Activated CD8-positive, alpha-beta memory T cell treated with anti-CD3 and anti-CD28 coated beads for 24 hours (primary cell): ENCODE data around the gene RNF26.

Experiments
- DNase-seq: peaks from one replicate; pipeline ENCODE4 v3.0.0-alpha.2; 2020

Gene RNF26

GRCh38 chr11:119355091-119355843 is 20.9 kb downstream of the RNF26 start:
- no peak for DNase-seq

DNA sequence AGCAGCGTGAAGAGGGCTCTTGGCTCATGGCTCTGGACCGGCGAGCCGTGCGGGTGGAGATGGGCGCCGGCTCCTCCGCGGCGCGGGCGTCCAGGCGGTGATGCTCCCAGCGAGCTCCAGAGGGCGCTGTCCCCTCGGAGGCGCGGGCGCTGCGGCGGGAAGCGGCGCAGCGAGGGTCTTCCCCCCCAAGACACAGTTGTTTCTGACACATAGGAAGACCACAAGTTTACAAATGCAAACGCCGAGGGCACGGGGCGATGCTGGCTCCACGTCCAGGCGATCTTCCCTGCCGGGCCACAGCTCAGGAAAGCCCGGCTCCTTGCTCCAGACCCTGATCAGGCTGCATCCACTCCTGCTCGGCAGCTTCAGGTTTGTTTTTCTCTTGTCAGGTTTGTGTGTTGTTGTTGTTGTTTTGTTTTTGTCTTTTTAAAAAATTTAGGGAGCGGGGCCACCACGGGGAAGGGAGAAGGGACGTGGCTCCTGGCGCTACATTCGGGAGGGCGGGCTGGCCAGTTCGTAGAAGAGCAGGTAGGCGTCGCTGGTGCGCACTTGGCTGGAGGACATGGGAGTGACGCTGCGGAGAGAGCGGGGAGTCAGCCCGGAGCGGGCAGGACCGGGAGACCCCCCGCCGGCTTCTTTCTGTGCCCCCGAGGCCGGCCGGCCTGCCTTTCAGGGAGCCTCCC is 22.2 kb downstream of the RNF26 start:
- DNase-seq = peak; percentile 88

DNA sequence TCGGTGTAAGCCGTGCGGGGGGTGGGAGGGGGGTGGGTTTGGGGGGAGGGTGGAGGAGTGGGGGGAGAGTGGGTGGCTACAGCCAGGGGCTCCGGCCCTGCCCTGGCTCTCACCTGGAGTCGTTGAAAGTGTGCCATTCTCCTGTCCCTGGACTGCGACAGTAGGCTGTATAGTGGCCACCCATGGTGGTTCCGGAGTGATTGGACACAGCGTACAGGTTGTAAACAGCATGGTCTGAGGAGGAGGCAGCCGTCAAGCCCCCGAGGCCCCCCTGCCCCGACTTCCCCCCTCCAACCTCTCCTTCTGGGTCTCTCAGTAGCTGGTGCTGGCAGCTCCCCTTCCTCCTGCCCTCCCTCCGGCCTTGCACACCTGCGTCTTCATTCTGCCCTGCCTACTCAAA is 22.7 kb downstream of the RNF26 start:
- DNase-seq = no peak

DNA sequence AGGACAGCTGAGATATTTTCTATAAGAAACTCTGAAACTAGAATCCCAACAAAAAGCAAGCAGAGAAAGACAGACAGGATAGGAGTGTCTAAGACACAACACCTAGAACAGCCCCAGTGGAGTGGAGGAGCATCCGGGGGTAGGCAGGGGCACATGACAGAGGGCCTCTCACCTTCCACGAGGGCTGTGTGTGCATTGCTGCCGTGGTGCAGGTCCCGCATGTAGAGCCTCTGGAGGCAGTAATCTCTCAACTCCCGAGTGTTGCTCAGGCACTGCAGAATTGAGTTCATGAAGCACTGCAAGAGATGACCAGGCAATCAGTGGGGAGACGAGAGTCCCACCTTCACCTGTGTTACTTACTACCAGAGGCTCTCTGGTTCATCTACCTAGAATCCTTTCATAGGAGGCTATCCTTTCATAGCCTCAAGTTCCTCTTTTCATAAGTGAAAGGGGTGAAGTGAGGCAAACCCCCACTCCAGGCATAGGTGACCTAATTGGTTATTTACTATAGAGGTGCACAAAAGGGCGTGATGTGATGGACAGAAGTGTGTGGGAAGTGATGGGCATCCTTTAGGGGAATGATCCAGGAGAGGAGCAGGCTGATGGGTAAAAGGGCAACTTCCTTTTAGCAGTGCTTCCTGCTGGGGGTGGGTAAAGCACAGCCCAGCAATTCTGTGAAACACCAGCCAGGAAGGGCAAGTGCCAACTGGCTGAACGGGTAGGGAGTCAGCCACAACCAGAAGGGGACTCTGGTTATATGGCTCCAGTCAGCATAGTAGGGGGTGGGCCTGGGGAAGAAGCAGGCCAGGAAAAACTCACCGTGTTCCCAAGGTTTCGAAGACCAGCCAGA is 25.3 kb downstream of the RNF26 start:
- DNase-seq = no peak

- no peak for DNase-seq
Observed at GRCh38 chr11:119361056-119361787, 26.9 kb downstream of the RNF26 start.

DNA sequence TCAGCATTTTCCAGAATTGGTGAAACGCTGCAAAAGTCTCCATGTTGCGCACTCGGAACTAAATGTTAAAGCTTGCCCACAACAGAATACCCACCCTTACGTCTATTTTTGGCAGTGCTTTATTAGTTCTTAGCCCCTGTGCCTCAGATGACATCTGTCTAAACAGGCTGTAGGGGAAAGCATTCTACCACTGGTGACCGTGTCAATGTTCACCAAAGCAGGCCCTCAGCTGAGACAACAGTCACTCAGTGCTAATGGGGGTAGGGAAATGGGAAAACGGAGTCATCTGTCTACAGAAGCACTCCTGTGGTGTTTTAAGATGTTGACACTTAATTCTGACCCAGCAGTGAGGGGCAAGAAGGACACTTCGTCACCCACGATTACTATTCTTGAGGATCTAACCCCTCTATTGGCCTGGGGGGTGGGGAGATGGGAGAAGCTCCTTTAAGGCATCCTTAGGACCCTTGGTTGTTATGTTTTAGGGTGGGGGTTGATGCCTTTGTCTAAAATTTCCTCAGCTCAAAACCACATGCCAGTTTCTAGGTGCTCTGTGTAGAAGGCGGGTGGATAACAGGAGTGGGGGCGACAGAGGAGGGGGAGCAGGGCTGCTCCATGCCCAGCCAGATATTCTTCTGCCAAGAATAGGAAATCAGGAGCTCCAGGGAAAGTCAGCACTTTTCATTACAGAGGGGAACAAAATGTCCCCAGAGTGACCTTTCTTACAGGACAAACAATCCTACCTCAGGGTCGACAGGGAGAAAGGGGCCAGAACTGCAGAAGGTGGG is 27.8 kb downstream of the RNF26 start:
- no peak for DNase-seq

DNA sequence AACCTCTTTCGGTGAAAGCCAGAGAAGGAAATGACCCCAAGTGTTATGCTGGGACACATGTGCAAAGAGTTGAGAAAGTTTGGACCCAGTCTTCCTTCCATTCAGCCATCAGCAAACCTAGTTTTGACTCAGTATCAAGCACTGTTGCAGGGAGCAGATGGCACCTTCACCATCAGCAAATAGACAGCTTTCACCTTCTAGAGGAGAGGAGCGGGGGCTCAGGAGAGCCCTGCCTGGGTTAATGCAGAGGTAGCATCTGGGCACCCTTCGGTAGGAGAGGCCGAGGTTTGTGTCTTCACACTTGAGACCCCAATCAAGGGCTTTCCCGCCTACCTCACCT is 28.4 kb downstream of the RNF26 start:
- no peak for DNase-seq

DNA sequence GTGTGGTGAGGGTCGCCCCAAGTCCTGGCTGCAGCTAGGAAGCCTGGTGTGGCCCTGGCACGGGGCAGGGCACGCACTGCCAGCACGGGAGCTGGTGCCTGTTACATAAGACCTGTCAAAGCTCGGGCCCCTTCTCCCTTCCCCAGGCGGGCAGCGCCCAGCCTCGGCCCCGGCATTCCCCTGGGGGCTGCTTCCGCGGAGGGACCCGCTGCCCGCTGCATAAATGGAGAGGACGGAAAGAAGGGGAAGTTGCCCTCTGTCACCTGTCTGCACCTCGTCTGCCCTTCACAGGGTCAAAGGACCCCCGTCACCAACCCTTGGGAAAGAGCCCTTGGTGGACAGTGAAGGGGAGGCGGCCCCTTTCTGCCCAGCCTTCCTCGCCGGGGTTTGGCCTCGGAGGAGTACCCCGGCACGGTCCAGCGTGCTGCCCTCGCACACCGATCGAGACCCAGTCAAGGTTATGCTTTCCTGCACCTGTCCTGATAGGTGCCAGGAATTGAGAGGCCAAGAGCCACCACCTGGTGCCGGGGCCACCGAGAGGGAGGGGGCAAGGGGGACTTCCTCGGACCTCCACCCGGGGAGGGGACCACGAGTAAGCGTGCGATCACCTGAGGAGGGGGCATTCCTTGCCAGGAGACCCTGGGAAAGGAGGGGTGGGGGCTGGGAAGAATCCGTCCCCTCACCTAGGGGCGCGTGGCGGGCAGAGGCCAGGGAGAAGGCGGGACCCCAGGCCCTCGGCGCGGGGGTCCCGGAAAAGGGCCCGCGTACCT is 28.9 kb downstream of the RNF26 start:
- no peak for DNase-seq

DNA sequence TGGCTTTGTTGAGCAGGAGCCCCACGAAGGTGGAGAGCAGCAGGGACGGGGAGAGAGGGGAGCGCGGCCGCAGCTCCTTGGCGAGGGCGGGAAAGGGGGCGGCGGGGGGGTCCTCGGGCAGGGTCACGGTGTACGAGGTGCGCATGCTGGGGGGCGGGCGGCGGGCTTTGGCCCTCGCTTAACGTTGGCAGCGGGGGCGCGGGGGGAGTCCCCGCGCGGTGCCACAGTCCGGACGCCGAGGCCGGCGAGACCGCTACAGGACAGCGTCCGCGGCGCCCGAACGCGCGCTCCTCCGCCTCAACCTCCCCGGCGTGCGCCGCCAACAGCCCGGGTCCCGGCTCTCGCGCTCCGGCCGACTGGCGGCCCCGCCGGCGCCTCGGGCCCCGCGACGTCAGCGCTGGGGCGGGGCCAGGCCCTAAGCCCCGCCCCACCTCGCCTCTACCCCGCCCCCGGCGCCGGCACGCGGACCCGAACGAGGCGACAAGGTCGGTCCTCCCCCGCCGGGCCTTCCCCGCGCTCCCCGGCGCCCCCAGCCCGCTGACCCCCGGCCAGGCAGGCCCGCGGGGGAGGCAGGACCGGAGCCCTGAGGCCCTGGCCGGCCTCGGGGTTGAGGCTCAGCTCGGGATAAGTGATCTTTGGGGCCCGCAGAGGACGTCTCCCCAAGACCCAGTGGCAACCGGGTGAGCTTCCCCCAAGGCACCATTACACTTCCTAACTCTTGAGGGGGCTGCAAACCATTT is 29.7 kb downstream of the RNF26 start:
- DNase-seq = peak; percentile 84

DNA sequence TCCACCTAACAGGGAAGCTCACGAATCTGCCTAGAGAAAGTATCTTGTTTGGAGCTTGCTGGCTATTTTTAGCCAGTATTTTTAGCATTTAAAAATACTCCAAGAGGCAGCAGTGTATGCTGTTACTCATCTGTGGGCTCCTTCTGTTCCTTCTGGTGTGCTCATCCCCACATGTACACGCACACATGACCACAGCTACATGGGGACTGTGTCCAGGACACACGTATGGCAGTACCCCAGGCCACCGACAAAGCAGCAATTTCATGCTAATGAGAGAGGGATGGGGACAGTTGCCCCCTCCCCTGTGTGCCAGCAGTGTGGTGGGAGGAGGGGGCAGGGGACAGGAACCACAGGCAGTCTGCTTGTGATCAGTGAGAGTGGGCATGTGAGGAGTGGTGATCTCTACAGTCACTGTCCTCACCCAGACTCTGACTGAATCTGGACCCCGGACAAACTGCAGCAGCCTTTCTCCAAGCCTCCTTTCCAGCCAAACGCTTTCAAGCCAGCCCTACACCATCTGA is 30.8 kb downstream of the RNF26 start:
- no peak for DNase-seq

DNA sequence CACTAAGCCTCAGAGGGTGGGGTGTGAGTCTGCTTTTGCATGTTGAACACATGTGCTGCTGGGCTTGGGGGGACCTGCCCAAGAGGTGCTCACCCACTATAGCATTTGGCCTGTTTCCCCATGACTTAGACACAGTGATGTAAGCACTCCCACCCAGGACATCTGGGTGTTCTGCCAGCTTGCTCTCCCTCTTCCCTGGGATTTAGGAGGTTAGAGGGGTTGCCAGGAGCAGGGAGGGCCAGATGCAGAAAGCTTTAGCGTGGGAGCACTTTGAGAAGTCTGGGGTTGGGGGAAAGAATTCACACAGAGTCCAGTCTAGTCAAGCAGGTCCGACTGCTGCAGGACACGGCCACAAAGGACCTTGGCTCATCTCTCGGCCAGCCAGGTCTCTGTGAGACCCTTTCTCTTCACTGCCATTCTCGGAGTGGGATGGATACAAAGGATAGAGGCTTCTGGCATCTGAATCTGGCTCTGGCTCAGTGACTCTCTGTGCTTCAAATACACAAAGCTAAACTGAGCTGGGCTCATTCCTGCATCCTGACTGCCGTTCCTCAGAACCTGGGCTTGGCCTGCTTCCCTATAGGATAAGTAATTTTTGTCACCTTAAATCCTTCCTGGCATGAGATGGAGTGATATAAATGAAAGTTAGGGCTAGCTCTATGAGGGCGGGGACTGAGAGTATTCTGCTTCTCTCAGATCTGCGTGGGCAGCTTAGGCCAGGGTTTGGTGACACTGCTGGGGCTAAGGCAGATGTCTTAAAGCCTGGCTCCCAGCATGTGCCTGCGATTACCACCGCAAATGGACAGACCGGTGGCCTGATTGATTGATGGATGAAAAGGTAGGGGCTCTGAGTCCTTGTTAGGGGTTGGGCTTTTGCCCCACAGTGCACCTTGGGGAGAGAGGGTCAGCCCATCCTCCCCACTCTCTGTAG is 32.6 kb downstream of the RNF26 start:
- DNase-seq = no peak

DNA sequence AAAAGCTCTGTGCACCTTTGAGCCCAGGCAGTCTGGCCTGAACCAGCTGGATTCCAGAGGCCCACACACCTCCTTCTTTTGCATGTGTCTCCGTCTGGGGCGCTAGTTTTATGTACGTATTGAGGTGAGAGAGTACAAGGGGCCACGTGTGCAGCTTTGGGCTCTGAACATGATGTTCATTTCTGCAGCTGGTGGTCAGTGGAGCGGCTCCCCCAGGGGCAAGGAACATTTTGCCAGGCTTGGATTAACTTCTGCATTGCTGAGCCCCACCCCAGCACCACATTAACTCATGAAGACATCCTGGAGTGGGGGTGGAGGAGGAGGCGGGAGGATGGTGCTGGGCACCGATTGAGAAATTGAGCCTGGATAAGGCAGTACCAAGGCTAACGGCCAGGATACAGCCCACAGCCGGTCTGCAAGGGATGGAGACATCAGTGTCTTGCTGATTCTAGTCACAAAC is 33.4 kb downstream of the RNF26 start:
- no peak for DNase-seq

DNA sequence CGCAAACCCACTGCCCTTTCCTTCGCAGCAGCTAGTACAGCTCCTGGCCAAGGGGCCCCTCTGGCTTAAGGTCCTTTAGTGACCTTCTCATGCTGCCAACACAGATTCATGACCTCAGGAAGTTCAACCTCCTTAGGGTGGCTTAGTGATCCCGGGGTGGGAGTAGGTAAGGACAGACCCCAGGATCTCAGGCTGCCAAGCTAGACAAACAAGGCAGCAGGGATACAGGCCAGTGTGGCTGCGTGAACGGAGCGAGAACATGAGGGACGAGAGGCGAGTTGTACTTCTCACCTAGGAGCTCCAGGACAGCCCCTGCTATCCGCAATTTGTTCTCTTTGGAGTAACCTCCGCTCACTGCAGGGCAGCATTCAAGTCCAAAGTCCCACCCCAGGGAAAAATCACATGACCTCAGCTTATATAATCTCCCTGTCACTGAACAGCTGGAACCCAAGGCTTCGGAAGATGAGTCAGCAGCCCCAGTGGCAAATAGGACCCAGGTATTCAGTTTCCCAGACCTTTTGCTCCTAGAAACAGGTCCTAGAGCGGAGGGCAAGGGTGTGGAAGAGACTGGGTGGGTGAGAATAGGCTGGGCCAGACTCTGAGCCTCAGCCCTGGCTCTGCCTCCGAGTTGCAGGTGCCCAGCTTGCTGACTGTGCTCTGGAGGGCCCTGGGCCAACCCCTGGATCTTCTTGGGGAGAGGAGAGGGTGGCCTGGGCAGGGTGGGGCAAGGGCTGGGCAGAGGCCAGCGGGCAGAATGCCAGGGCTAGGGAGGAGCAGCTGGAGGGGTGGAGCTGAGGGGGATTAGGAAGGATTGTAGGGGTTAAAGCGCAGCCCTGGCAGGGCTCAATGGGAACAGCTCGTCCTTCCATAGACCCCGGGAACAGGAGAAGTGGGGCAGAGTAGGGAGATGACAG is 34.1 kb downstream of the RNF26 start:
- no peak for DNase-seq

DNA sequence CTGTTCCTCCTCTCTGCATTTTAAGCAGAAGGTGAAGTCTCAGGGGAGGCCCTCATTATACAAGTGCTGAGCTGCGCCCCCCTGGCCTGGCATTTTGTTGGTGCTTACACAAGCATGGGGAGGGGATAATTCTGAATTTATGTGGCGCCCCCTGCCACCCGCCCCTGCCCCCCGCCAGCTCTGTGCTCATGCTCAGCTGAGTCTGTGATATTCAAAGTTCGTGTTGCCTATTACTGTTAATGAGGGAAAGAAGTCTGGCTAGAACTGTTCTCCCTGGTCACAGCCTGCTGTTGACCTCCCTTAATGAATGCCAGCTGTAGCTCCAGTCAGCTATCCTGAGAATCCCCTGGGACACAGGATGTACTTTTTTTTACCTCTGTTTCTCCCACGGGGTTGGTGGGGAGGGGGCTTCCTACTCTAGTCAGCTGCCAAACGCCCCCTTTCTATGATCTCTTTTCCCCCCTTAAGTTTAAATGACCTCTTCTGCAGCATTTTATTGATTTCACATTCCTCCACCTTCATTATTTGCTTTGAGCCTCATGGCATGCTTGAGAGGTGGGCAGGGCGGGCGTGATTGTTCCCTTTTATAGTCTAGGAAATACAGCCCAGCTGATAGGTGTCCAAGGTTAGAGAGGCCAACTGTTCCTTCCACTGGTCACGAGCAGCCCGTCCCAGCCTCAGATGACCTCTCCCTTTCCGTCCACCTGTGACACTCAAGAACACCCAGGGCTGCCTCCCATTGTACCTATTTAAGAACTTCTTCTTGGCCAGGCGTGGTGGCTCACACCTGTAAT is 35.0 kb downstream of the RNF26 start:
- DNase-seq = no peak

GRCh38 chr11:119370486-119371046 is 36.2 kb downstream of the RNF26 start:
- no peak for DNase-seq

DNA sequence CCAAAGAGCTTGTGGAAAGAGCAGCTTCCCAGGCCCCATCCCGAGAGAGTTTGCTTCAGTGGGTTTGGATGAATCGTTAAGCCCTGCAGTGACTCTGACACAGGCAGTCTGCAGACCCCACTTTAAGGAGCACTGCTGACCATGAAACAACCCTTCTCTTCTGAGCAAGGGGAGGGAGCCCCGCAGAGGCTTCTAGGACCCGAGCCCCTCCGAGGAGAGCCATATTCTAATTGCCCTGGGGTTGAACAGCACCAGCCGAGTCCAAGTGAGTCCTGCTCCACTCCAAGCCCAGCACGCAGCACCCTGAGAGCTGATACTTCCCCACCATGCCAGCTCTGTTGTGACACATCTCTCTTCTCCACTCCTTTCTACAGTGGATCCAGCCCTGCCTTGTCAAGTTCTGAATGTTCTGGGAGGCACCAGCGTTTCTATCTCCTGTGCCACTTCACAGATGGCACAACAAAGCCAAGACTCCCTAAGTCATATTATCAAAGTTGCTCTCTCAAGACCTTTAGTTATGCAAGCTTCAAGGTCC is 36.8 kb downstream of the RNF26 start:
- DNase-seq = no peak

DNA sequence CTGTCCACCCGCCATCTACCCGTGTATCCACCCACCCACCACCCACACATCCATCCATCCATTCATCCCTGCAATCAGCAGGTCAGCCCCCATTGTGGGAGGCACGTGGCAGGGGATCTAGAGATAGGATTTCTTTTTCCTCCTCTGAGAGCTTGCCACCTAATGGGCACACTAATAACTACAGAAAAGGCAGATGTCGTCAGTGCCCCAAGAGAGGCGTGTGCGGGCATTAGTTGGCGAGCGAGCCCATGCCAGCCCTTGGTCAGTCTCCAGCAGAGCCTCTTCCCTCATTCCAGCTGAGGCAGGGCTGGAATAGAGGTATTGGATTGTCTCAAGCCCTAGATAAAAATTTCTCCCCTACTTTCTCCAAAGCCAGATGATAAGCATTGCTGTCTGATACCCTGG is 37.5 kb downstream of the RNF26 start:
- no peak for DNase-seq
